GM23338 (cell line): ENCODE results near the gene WDR17.

Experiments
- CTCF ChIP-seq, 2 experiments: fragments of 200-600 bp in 1 of 2; sonication (generic) in 1 of 2; conservative IDR thresholded peaks; 2 replicates each; pipeline versions ENCODE4 v1.5.1 to v1.6.1; 2016 to 2017; ENCODE audit warnings: antibody characterized with exemption in 2 of 2, low read depth in 2 of 2, mild to moderate bottlenecking in 2 of 2, moderate library complexity in 1 of 2
- EZH2 ChIP-seq: fragments of 200-600 bp; sonication (generic); IDR thresholded peaks from one replicate; pipeline ENCODE4 v1.8.0; 2017; ENCODE audit warnings: antibody characterized with exemption, mild to moderate bottlenecking, low read depth; ENCODE audit not compliant: unreplicated experiment
- EZH2phosphoT487 ChIP-seq: fragments of 200-600 bp; sonication (generic); IDR thresholded peaks from one replicate; pipeline ENCODE4 v1.8.1; 2018; ENCODE audit warnings: antibody characterized with exemption; ENCODE audit not compliant: unreplicated experiment
- JUNB ChIP-seq: IDR thresholded peaks from one replicate; pipeline ENCODE4 v1.6.1; 2016; ENCODE audit warnings: antibody characterized with exemption; ENCODE audit not compliant: unreplicated experiment
- NANOG ChIP-seq: IDR thresholded peaks from 2 replicates; pipeline ENCODE4 v1.6.1; 2016; ENCODE audit warnings: antibody characterized with exemption, borderline replicate concordance
- POLR2AphosphoS5 ChIP-seq: IDR thresholded peaks from 2 replicates; pipeline ENCODE4 v1.6.1; 2016; ENCODE audit warnings: antibody characterized with exemption, low read depth
- REST ChIP-seq: IDR thresholded peaks from one replicate; pipeline ENCODE4 v1.6.1; 2018; ENCODE audit warnings: antibody characterized with exemption; ENCODE audit not compliant: unreplicated experiment

- peak in 1 of 2 experiments; percentile 42; a peak in 2 of 4 replicates for TF ChIP-seq CTCF (conservative IDR thresholded peaks at IDR 0.05; ENCODE audit: low read depth in 2 of 2)
- no peak for TF ChIP-seq NANOG
- TF ChIP-seq EZH2, result no peak
- no peak for TF ChIP-seq EZH2phosphoT487
- no peak for TF ChIP-seq JUNB
- TF ChIP-seq POLR2AphosphoS5, result no peak
- TF ChIP-seq REST, result no peak
Observed at GRCh38 chr4:176198316-176198903, 132.8 kb downstream of the WDR17 start.
